HG02884 (cell line): ENCODE results near the gene NDC80.
"Not testable (repeated sequence)": the region's sequence is repeated elsewhere in the genome, so short reads cannot be mapped to it uniquely, and the experiment has no call there.

ENCODE experiments used
- ATAC-seq: cut with Tn5 transposase; IDR thresholded peaks from one replicate; pipeline ENCODE4 v1.9.1; 2021; ENCODE audit warnings: mild to moderate bottlenecking, moderate library complexity; ENCODE audit not compliant: unreplicated experiment

NDC80 gene

DNA sequence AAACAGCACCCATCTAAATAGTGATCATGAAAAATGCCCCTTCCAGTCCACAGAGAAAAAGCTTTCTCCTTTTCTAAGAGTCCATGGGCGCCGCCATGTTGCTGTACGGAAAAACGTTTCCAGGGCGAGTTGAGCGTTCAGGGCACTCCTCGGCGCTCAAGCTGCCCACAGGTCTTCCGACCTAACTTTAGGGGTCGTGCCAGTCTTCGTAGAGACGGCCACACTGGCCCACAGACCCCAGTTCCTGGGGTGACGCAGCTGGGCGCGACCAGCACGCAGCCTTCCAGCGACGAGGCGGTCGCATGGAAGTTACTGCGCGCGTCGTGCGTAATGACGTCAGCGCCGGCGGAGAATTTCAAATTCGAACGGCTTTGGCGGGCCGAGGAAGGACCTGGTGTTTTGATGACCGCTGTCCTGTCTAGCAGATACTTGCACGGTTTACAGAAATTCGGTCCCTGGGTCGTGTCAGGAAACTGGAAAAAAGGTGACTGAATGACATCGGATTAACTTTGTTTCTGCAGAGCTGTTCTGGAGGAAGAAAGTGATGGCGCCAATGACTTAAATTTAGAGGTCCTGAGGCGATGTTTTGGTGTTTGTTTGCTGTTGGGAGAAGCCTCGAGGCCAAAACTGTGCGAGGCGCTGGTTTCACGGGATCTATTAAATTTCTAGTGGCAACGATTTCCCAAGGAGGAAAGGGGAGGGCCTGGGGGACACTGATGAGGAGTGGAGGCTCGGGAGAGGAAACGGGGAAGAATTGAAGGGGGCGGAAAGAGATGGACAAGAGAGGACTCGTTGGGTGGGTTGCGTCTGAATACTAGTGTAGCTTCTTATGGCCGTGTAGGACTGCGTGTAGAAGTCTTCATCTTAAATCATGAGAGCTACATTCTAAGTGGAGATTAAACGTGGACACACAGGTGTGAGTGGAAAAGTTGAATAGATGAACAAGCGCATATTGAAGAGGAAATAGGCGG is at the start of gene NDC80, which contains the start of gene METTL4:
Gene NDC80 (plus strand): TSS at position 358 of the 971 bp plus-strand sequence. CDS start 1,429 bp downstream, outside the sequence.
Gene METTL4 (minus strand): TSS at position 306 of the 971 bp plus-strand sequence. CDS start 4,289 bp downstream, outside the sequence.
- ATAC-seq: peak; percentile 60

- ATAC-seq: no peak
These were observed 49.2 kb upstream of the NDC80 start for GRCh38 chr18:2522112-2522511.

GRCh38 chr18:2524794-2525198 is 46.6 kb upstream of the NDC80 start:
- not testable (repeated sequence) for ATAC-seq

GRCh38 chr18:2526329-2526728 is 45.0 kb upstream of the NDC80 start:
- no peak for ATAC-seq

- ATAC-seq: no peak
These were observed 42.2 kb upstream of the NDC80 start for GRCh38 chr18:2529154-2529553.

DNA sequence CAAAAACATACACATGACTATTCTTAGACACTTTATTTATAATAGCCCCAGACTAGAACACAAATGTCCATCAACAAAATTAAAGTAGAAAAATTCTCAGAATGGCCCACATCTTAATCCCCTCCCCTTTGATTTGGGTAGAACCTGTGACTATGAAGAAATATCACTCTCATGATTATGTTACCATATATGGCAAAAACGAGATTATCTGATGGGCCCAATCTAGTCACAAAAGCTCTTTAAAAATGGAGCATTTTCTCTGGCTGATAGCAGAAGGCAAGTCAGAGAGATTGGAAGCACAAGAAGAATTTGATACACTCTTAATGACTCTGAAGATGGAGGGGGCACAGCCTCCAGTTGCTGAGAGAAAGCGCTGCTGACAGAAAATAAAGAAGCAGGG is 39.6 kb upstream of the NDC80 start:
- ATAC-seq: no peak

DNA sequence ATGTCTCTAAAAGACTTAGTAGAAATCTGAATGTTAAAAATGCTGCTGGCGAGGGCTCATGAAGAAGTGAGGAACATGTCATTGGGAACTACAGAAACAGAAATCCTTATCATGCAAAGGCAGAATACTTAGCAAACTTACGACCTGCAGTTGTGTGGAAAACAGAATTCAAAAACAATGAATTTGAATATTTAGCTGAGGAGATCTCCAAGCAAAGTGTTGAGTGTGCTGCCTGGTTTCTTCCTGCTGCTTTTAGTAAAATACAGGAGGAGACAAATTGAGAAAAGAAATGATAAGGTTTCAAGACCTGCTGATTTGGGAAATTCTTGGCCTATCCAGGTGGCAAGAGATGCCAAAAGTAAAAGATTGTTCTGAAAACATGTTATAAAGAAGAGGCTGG is 38.6 kb upstream of the NDC80 start:
- no peak for ATAC-seq

- no peak for ATAC-seq
These were observed 36.5 kb upstream of the NDC80 start for GRCh38 chr18:2534906-2535305.

GRCh38 chr18:2535419-2535910 is 35.9 kb upstream of the NDC80 start:
- no peak for ATAC-seq

DNA sequence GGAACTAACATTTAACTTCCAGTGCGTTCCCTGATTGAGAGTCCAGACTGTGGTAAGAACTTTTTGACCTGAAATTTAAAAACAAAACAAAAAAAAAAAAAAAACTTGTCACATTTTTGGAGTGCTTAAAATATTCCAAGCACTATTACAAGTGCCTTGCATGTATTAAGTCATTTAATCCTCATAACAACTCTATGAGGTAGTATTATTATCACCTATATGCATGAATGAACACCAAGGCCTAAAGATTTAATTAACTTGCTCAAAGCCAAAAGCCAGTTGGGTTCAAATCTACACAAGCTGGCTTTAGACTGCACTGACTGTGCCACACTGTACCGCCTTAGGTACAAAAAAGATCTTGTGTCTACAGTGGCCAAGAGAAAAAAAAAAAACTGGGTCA is 35.3 kb upstream of the NDC80 start:
- ATAC-seq: no peak

DNA sequence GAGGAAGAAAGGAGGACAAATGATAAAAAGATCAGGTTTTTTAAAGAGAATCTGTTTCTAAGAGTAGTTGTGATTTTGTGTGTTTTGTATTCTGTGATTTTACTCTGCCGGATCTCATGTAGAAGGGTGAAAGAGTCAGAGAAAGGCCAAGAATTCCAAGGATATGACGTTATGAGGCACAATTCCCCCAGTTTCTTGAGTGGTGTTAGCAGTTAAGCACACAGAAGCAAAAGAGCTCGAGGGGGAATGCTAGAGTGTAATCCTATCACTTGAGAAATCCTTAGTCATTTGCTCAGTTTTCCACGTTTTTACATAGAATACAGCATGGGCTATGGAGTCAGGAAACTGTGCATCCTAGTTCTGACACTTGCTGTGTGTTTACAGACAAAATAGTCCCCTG is 34.9 kb upstream of the NDC80 start:
- ATAC-seq: no peak

DNA sequence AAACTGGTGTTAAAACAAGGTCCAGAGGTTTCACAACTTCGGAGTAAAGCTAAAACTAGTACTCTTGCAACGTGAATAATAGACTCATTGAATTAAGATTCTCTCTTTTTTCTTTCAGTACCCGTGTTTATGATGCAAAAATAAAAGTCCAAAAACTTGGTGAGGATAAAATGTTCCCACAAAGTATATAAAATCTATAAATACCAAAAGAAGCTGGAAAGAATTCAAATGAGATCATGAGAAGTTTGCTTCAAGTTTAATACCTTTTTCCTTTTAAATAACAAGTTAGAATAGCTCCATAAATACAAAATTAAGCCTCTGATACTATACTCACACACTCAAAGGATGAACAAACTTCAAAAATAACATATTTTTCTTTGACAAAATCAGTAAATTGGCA is 34.1 kb upstream of the NDC80 start:
- no peak for ATAC-seq

DNA sequence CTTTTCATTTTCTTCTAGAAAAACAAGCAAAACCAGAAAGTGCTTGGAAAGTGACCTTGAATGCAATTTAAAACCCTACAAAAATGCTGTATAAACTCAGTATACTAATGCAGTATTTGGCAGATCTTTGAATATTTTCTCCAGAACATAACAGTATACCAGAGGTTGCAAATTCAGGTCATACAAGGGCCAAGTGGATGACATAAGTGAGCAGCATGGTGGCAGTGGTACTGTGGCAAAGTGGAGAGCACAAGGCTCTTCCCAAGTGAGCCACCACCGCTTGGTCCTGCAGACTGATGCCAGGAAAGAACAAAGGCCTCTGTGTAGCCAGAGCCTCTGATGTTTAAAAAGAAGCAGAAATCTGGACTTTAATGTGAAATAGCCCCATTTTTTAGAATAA is 33.1 kb upstream of the NDC80 start:
- no peak for ATAC-seq

DNA sequence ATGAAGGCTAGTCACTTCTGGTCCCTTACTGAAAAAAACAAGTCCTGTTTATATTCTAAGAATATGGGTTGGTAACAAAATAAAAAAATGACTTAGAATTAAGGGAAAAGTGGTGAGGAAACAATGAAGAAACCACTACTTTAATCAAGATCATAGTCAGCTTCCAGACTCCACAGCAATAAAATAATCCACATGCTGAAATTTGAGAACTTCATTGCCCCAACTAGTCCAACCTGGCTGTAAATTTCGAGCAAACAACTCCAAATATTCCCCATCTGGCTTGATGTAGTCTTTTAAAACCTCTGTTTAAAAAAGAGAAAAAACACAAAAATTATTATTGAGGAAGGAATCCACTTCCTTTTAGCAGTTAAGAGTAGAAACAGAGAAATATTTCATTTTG is 32.5 kb upstream of the NDC80 start:
- no peak for ATAC-seq

DNA sequence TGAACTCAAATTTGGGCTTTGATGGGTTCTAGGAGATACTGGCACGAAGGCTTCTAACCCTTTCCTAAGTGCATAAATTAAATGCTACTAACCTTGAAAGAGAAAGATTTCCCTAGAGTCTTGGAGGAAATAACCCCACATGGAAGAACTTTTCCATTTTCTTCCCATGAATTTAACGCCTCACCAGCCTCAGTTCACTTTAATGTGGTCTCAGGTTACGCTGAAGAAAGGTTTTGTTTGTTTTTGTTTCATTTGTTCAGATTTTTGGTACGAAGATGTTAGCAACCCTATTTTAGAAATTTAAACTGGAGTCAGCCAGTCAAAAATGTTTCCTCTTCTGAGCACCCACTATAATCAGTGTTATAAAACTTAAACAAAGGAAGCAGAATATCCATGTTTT is 30.8 kb upstream of the NDC80 start:
- ATAC-seq: no peak

DNA sequence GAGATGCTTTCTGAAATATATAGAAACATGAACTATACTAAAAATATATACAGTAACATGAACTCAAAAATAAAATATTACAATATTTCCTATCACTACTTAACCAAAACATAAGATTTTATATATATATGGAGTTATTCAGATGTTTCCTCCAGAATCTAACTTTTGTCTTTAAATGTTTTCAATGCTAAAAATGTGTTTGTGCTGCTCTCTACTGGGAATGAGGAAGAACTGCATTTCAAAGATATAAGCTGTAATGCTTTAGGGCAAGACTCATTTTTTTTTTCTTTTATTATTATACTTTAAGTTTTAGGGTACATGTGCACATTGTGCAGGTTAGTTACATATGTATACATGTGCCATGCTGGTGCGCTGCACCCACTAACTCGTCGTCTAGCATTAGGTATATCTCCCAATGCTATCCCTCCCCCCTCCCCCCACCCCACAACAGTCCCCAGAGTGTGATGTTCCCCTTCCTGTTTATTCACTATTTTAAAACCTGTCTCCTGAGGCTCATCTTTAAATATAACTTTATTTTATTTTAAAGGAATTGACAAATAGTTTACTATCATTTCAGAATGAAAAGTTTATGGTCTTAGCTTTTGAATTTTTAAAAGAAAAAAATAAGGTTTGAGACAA is 29.3 kb upstream of the NDC80 start:
- not testable (repeated sequence) for ATAC-seq

- no peak for ATAC-seq
These were observed 26.2 kb upstream of the NDC80 start for GRCh38 chr18:2545155-2545554.

- peak; percentile 78 for ATAC-seq
These were observed 23.8 kb upstream of the NDC80 start for GRCh38 chr18:2547477-2548087.

GRCh38 chr18:2549462-2549861 is 21.9 kb upstream of the NDC80 start:
- ATAC-seq: no peak

DNA sequence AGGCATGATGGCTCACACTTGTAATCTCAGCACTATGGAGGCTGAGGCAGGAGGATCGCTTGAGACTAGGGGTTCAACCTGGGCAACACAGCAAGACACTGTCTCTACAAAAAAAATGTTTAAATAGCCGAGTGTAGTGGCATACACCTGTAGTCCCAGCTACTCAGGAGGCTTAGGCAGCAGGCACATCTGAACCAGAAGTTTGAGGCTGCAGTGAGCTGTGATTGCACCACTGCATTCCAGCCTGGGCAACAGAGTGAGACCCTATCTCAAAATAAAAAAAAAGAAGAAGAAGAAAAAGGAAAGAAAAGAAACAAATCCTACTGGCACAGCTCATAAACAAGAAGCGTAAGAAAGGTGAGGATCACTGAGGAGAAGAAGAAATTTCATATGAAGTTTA is 19.9 kb upstream of the NDC80 start:
- ATAC-seq: no peak

DNA sequence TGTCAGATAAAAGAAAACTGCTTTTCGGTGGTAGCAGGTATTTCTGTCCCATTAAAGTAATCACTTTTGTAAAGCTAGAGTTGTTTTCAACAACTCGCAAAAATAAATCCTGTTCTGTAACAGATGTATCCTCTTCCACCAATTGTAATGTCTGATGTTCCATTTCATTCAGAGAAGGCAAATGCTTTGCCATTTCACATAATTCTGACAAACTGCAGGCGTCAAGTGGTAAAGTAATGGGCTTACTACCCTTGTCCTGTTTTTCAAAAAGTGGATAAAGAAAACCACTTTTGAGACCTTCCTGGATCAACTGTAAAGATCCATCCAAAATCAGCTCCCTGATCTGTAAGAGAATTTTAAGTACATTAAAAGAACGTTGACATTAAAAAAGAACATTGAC is 16.7 kb upstream of the NDC80 start:
- ATAC-seq: no peak
